MCF 10A (cell line): ENCODE data around the gene PLEKHJ1. TPM values are rescaled to one million over a fixed set of nuclear protein-coding genes. Genes with fewer than 3 reads are reported as not detected.
A peak's percentile ranks its signal among the peaks of the same experiment; 100 is the strongest.

Source experiments
- BruUV-seq: library from RNA; stranded (reverse); fragments of 400-500 nt; replicated peaks from 2 replicates; lab custom pipeline; 2021; lab: Mats Ljungman, UMichigan
- CTCF ChIA-PET: fragments of 300-600 bp; sonication (Branson Sonifier 250); formaldehyde crosslinking; extraction: SDS; loops from one replicate; lab custom pipeline; 2021; ENCODE audit warnings: antibody characterized with exemption, inconsistent platforms; lab: Yijun Ruan, JAX
- POLR2A ChIA-PET: fragments of 300-600, 350-650 bp; sonication (Branson Sonifier 250); formaldehyde crosslinking; extraction: SDS; loops from one replicate; lab custom pipeline; 2020; ENCODE audit warnings: antibody characterized with exemption, inconsistent platforms; lab: Yijun Ruan, JAX
- DNase-seq: peaks from one replicate; pipeline ENCODE4 v3.0.0-alpha.2; 2018; ENCODE audit not compliant: unreplicated experiment
- H3K27ac Mint-ChIP-seq: one replicate; pipeline ENCODE4 v1.8.0; 2022; ENCODE audit warnings: mild to moderate bottlenecking, low read depth, mixed read lengths; ENCODE audit not compliant: unreplicated experiment
- H3K27me3 Mint-ChIP-seq: one replicate; pipeline ENCODE4 v1.8.0; 2022; ENCODE audit warnings: mixed read lengths; ENCODE audit not compliant: insufficient read depth, unreplicated experiment
- H3K36me3 Mint-ChIP-seq: one replicate; pipeline ENCODE4 v1.8.0; 2022; ENCODE audit warnings: mild to moderate bottlenecking, moderate library complexity, mixed read lengths; ENCODE audit not compliant: insufficient read depth, unreplicated experiment
- H3K4me1 Mint-ChIP-seq: one replicate; pipeline ENCODE4 v1.8.0; 2022; ENCODE audit warnings: mixed read lengths; ENCODE audit not compliant: insufficient read depth, unreplicated experiment
- H3K4me3 Mint-ChIP-seq: one replicate; pipeline ENCODE4 v1.8.0; 2022; ENCODE audit warnings: mild to moderate bottlenecking, moderate library complexity, mixed read lengths; ENCODE audit not compliant: unreplicated experiment
- H3K9me3 Mint-ChIP-seq: one replicate; pipeline ENCODE4 v1.8.0; 2022; ENCODE audit warnings: mixed read lengths; ENCODE audit not compliant: unreplicated experiment
- intact Hi-C: fragments of 100-400 bp; cut with micrococcal nuclease; formaldehyde crosslinking; loops from 2 replicates; pipeline ENCODE4 v1.14.1; 2022
- total RNA-seq: library from RNA; stranded (reverse); gene quantifications from 2 replicates; pipeline ENCODE4 v1.2.3, GENCODE V29; 2022
- TF ChIP-seq, protein P1 (sequence below): fragments of 200-600 bp; IDR thresholded peaks from one replicate; pipeline ENCODE4 v1.8.0; 2022; ENCODE audit warnings: antibody characterized with exemption, mild to moderate bottlenecking; ENCODE audit not compliant: unreplicated experiment

PLEKHJ1 gene
- total RNA-seq, 1 experiment from 2014 or later = 54.1 TPM

- no peak overlapping the region for H3K4me3 Mint-ChIP-seq
- DNase-seq = no peak
- TF ChIP-seq, protein P1, sequence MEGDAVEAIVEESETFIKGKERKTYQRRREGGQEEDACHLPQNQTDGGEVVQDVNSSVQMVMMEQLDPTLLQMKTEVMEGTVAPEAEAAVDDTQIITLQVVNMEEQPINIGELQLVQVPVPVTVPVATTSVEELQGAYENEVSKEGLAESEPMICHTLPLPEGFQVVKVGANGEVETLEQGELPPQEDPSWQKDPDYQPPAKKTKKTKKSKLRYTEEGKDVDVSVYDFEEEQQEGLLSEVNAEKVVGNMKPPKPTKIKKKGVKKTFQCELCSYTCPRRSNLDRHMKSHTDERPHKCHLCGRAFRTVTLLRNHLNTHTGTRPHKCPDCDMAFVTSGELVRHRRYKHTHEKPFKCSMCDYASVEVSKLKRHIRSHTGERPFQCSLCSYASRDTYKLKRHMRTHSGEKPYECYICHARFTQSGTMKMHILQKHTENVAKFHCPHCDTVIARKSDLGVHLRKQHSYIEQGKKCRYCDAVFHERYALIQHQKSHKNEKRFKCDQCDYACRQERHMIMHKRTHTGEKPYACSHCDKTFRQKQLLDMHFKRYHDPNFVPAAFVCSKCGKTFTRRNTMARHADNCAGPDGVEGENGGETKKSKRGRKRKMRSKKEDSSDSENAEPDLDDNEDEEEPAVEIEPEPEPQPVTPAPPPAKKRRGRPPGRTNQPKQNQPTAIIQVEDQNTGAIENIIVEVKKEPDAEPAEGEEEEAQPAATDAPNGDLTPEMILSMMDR = no peak
- no peaks in the 10 kb centered on the region for H3K9me3 Mint-ChIP-seq
- intact Hi-C loops = no loop called here
- no peak overlapping the region for H3K27ac Mint-ChIP-seq
- POLR2A ChIA-PET = no interaction called here
- BruUV-seq = no TSS peak
- peaks cover 25% of the 10 kb centered on the region for H3K4me1 Mint-ChIP-seq
- H3K36me3 Mint-ChIP-seq = peaks cover 67% of the 10 kb centered on the region
- H3K27me3 Mint-ChIP-seq = no peaks in the 10 kb centered on the region
- CTCF ChIA-PET = interaction anchor here (0.9 kb wide), 1 partner anchor 148 kb away, joined by 3 read pairs; no protein-coding TSS in a partner anchor
Observed at GRCh38 chr19:2244486-2244885, 8.4 kb upstream of the PLEKHJ1 start.

DNA sequence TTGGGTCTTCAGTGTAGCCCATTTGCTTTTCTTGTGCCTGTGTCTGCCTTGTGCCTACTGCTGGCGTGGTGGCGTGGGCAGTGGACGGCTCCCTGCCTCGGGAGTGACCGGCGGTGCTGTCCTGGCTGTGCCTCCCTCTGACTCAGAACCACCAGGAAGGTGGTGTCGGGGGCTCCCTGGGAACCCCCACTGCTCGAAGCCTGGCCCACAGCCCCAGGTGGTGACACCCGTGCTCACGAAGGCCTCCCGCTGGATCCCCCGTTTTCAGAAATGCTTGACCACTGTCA is 7.9 kb upstream of the PLEKHJ1 start:
- intact Hi-C loops = no loop called here
- no peaks in the 10 kb centered on the region for H3K27me3 Mint-ChIP-seq
- BruUV-seq = no TSS peak
- peaks cover 28% of the 10 kb centered on the region for H3K4me1 Mint-ChIP-seq
- TF ChIP-seq, protein P1 = no peak
- H3K27ac Mint-ChIP-seq = no peak overlapping the region
- H3K9me3 Mint-ChIP-seq = no peaks in the 10 kb centered on the region
- POLR2A ChIA-PET = no interaction called here
- peaks cover 63% of the 10 kb centered on the region for H3K36me3 Mint-ChIP-seq
- DNase-seq = no peak
- H3K4me3 Mint-ChIP-seq = no peak overlapping the region
- CTCF ChIA-PET = interaction anchor here (0.9 kb wide), 1 partner anchor 148 kb away, joined by 3 read pairs; no protein-coding TSS in a partner anchor

GRCh38 chr19:2243274-2244124 is 7.4 kb upstream of the PLEKHJ1 start:
- Mint-ChIP-seq H3K4me3 (no peak overlapping the region), H3K9me3 (no peaks in the 10 kb centered on the region), H3K4me1 (peaks cover 28% of the 10 kb centered on the region), H3K27ac (no peak overlapping the region), H3K36me3 (peaks cover 58% of the 10 kb centered on the region), H3K27me3 (no peaks in the 10 kb centered on the region)
- ChIA-PET POLR2A (no interaction called here), CTCF (interaction anchor here (0.7 kb wide), 1 partner anchor 147 kb away, joined by 3 read pairs; no protein-coding TSS in a partner anchor)
- TF ChIP-seq, protein P1 = no peak
- DNase-seq = no peak
- intact Hi-C loops = no loop called here
- BruUV-seq = no TSS peak

DNA sequence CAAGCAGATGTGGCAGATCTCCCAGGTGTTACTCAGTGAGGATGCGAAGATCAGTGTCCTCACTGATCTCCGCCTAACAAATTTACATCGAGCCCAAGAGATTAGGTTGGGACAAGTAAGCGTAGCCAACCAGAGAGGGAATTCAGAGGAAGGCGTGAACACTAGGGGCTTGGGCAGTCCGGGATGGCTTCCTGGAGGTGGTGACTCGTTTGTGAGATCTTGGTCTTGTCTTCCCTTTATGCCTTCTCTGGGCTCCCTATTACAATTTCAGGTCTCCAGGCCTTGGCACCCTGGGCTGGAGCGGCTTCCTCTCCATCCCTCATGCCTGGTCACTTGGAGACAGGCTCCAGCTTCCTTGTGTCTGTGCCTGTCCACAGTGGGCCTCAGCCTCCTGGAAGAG is 6.7 kb upstream of the PLEKHJ1 start:
- intact Hi-C loops = no loop called here
- H3K36me3 Mint-ChIP-seq = peaks cover 56% of the 10 kb centered on the region
- H3K4me1 Mint-ChIP-seq = peaks cover 28% of the 10 kb centered on the region
- POLR2A ChIA-PET = no interaction called here
- peak overlapping the region; percentile 16 for H3K27ac Mint-ChIP-seq
- no peak overlapping the region for H3K4me3 Mint-ChIP-seq
- TF ChIP-seq, protein P1 = no peak
- CTCF ChIA-PET = no interaction called here
- no peaks in the 10 kb centered on the region for H3K9me3 Mint-ChIP-seq
- H3K27me3 Mint-ChIP-seq = no peaks in the 10 kb centered on the region
- DNase-seq = no peak
- BruUV-seq = no TSS peak
